Dermis microvascular lymphatic vessel endothelial cell (primary cell): ENCODE measurements around the gene CPNE5. TPM values are rescaled to one million over a fixed set of nuclear protein-coding genes. Genes with fewer than 3 reads are reported as not detected.
A peak's percentile ranks its signal among the peaks of the same experiment; 100 is the strongest.

ENCODE experiments used
- DNase-seq, 2 donors: peaks; one replicate each; pipeline versions ENCODE4 v3.0.0 to v3.0.0-alpha.2; 2010; ENCODE audit warnings: low read depth in 2 of 2
- total RNA-seq: library from RNA; depleted of rRNA; stranded (reverse); fragments of >200 nt; gene quantifications from 2 replicates; pipeline ENCODE4 v1.2.1, GENCODE V29; 2014

Gene CPNE5
- total RNA-seq, 1 donor from 2014 or later, result 5.0 TPM

GRCh38 chr6:36749829-36750489 is 89.3 kb downstream of the CPNE5 start:
- DNase-seq, result no peak

GRCh38 chr6:36746251-36746650 is 93.0 kb downstream of the CPNE5 start:
- no peak for DNase-seq

GRCh38 chr6:36745836-36746235 is 93.4 kb downstream of the CPNE5 start:
- no peak for DNase-seq

GRCh38 chr6:36745283-36745682 is 94.0 kb downstream of the CPNE5 start:
- DNase-seq, result no peak

- DNase-seq, result no peak
Measured at GRCh38 chr6:36744304-36744673, 95.0 kb downstream of the CPNE5 start.

GRCh38 chr6:36743538-36744303 is 95.5 kb downstream of the CPNE5 start:
- DNase-seq, result no peak

- DNase-seq, result no peak
Measured at GRCh38 chr6:36743032-36743431, 96.2 kb downstream of the CPNE5 start.

- DNase-seq, result no peak
Measured at GRCh38 chr6:36742146-36742545, 97.1 kb downstream of the CPNE5 start.

GRCh38 chr6:36740818-36741179 is 98.4 kb downstream of the CPNE5 start:
- DNase-seq, result no peak

GRCh38 chr6:36739947-36740817 is 99.1 kb downstream of the CPNE5 start:
- peak; percentile 61 to 89 for DNase-seq

GRCh38 chr6:36738108-36738507 is 101.1 kb downstream of the CPNE5 start:
- DNase-seq, result no peak

- no peak for DNase-seq
Measured at GRCh38 chr6:36737043-36737785, 102.0 kb downstream of the CPNE5 start.

GRCh38 chr6:36735110-36736071 is 103.9 kb downstream of the CPNE5 start:
- DNase-seq, result peak in 1 of 2 donors; percentile 65

- DNase-seq, result no peak
Measured at GRCh38 chr6:36734486-36735060, 104.7 kb downstream of the CPNE5 start.

- no peak for DNase-seq
Measured at GRCh38 chr6:36733300-36733699, 105.9 kb downstream of the CPNE5 start.

GRCh38 chr6:36731622-36732310 is 107.5 kb downstream of the CPNE5 start:
- DNase-seq, result no peak

GRCh38 chr6:36730424-36731380 is 108.5 kb downstream of the CPNE5 start:
- DNase-seq, result no peak

- peak in 1 of 2 donors; percentile 22 for DNase-seq
Measured at GRCh38 chr6:36729161-36729524, 110.1 kb downstream of the CPNE5 start.
